ENCODE data around the gene FFAR3. TPM values are rescaled to one million over a fixed set of nuclear protein-coding genes. Genes with fewer than 3 reads are reported as not detected.
A peak's percentile ranks its signal among the peaks of the same experiment; 100 is the strongest.

The FFAR3 gene
- total RNA-seq, 5 donors from 2014 or later (not counting 1 experiment from before 2014, with no cell fraction given) = 0.47 TPM; not detected in 4

DNA sequence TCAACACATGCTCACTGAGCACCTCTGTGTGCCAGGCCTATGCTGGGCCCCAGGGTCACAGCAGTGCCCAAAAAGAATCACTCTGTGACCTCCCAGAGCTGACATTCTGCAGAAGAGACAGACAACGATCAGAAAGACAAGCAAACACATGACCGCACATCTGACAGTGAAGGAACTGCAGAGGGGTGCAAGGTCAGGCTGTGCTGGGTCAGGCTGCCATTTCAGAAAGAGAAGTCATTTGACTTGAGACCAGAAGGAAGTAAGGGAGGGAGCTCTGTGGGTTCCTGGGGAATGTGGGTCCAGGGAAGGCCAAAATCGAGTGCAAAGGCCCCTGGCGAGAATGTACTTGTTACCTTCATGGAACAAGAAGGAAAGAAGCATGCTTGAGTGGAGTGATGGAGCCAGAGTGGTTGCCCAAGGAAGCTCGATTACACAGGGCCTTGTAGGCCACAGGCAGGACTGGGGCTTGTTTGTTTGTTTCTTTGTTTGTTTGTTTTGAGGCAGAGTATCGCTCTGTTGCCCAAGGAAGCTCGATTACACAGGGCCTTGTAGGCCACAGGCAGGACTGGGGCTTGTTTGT, 40.7 kb upstream of the FFAR3 start:
- H3K4me1 ChIP-seq (ENCODE audit: control insufficient read depth in 1 of 2, extremely low read depth in 1 of 2, insufficient read depth in 2 of 2, low read length in 2 of 2) = no peaks in the 10 kb centered on the region
- peaks cover 0 to 24% of the 10 kb centered on the region in 2 experiments for H3K27me3 ChIP-seq (replicated peaks in 1 of 2; ENCODE audit: control insufficient read depth in 2 of 2, extremely low read depth in 1 of 2, insufficient read depth in 2 of 2, low read length in 1 of 2)
- no peak overlapping the region for H3K27ac ChIP-seq (ENCODE audit: low read length)
- H3K27ac Mint-ChIP-seq = no peak overlapping the region
- no peak for ATAC-seq (replicated peaks in 1 of 4)
- peaks cover 0 to 5% of the 10 kb centered on the region in 2 donors for H3K27me3 Mint-ChIP-seq
- H3K36me3 Mint-ChIP-seq = no peaks in the 10 kb centered on the region
- H3K9me3 Mint-ChIP-seq = peaks cover 3 to 4% (median 3%) of the 10 kb centered on the region in 3 donors
- CTCF ChIA-PET = no interaction called here
- H3K36me3 ChIP-seq (ENCODE audit: control insufficient read depth in 2 of 2, extremely low read depth in 1 of 2, insufficient read depth in 1 of 2, low read length in 1 of 2) = no peaks in the 10 kb centered on the region
- peaks cover 0 to 9% (median 3%) of the 10 kb centered on the region in 3 donors for H3K4me1 Mint-ChIP-seq
- no peak for DNase-seq
- POLR2A ChIA-PET = no interaction called here
- no peaks in the 10 kb centered on the region for H3K9me3 ChIP-seq
- H3K4me3 Mint-ChIP-seq = no peak overlapping the region
- H3K4me3 ChIP-seq (ENCODE audit: control insufficient read depth in 1 of 2, extremely low read depth in 1 of 2, low read length in 1 of 2) = no peak overlapping the region
- 75% methylated on average over 7 of the region's 7 CpGs for WGBS (ENCODE audit: insufficient coverage)

DNA sequence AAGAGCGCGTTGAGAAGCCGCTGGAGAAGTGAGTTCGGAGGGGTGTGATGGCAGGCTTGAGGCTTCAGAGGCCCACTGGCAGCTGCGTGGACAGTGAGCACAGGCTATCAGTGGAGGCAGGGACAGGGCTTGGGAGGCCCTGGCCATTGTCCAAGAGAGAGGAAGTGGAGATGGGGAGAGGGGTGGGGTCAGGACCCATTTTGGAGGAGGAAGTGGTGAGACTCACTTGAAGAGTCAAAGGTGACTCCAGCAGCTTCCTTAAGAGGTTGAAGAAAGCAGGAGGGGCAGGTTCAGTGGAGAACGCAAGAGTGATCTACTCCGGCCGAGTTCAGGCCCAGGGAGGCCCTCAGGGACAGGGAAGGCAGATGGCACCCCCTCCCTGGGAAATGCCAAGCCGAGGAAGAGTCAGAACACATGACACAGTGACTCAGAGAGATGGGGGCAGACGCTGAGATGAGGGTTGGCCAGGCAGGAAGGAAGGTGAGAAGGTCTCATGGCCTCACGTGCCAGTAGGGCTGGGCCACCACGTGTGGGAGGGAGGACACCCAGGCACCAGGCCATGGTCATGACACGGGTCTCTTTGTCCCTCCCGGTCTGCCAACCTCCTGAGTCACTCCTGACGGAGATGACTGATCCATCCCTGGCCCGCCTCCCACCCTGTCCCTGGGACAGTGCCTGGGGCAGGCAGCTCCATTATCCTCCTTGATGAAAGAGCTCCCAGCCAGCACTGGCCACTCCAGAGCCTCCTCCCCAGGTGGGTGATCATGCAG, 39.4 kb upstream of the FFAR3 start:
- Mint-ChIP-seq H3K27me3 (peaks cover 0 to 5% of the 10 kb centered on the region in 2 donors), H3K27ac (no peak overlapping the region), H3K9me3 (peaks cover 3 to 4% (median 3%) of the 10 kb centered on the region in 3 donors), H3K4me1 (peaks cover 0 to 9% (median 3%) of the 10 kb centered on the region in 3 donors), H3K4me3 (no peak overlapping the region), H3K36me3 (no peaks in the 10 kb centered on the region)
- DNase-seq (peak in 1 of 35 experiments; percentile 18), ATAC-seq (replicated peaks in 1 of 4) (no peak)
- H3K4me1 ChIP-seq (ENCODE audit: control insufficient read depth in 1 of 2, extremely low read depth in 1 of 2, insufficient read depth in 2 of 2, low read length in 2 of 2) = no peaks in the 10 kb centered on the region
- no peaks in the 10 kb centered on the region for H3K36me3 ChIP-seq (ENCODE audit: control insufficient read depth in 2 of 2, extremely low read depth in 1 of 2, insufficient read depth in 1 of 2, low read length in 1 of 2)
- H3K27me3 ChIP-seq (replicated peaks in 1 of 2; ENCODE audit: control insufficient read depth in 2 of 2, extremely low read depth in 1 of 2, insufficient read depth in 2 of 2, low read length in 1 of 2) = peaks cover 0 to 15% of the 10 kb centered on the region in 2 experiments
- H3K27ac ChIP-seq (ENCODE audit: low read length) = no peak overlapping the region
- H3K9me3 ChIP-seq = no peaks in the 10 kb centered on the region
- no peak overlapping the region for H3K4me3 ChIP-seq (ENCODE audit: control insufficient read depth in 1 of 2, extremely low read depth in 1 of 2, low read length in 1 of 2)
- WGBS (ENCODE audit: insufficient coverage) = 82% methylated on average over 14 of the region's 16 CpGs
- ChIA-PET POLR2A (no interaction called here), CTCF (no interaction called here)

DNA sequence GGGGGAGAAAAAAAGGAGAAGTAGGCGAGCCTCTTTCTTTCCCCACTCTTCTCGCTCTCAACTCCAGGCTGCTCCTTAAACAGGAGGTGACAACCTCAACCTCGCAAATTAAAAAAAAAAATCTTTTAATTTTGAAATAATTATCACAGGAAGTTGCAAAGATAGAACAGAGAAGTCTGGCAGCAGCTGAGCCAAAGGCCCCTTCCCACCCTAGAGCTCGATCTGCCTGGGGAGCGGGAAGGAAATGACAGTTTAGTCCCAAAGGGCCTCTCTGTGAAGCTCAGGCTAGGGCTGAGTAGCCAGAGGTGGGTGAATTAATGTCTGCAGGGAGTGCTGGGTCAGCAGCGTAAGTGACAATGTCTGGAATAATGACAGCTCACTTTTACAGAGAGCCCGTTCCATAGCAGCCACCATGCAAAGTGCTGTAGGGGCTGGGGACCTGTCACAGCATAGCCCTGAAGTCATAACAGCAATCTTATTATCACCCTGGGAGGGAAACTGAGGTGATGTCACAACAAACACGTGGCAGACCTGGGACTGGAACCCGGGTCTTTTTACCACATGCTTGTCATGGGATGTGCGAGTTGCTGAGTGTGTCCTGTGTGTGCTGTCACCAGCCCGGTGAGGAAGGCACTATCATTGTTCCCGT, 38.1 kb upstream of the FFAR3 start:
- DNase-seq = no peak
- ChIA-PET CTCF (no interaction called here), POLR2A (no interaction called here)
- Histone ChIP-seq H3K27me3 (replicated peaks in 1 of 2; ENCODE audit: control insufficient read depth in 2 of 2, extremely low read depth in 1 of 2, insufficient read depth in 2 of 2, low read length in 1 of 2) (peaks cover 0 to 15% of the 10 kb centered on the region in 2 experiments), H3K9me3 (no peaks in the 10 kb centered on the region), H3K4me3 (ENCODE audit: control insufficient read depth in 1 of 2, extremely low read depth in 1 of 2, low read length in 1 of 2) (no peak overlapping the region), H3K27ac (ENCODE audit: low read length) (no peak overlapping the region), H3K36me3 (ENCODE audit: control insufficient read depth in 2 of 2, extremely low read depth in 1 of 2, insufficient read depth in 1 of 2, low read length in 1 of 2) (no peaks in the 10 kb centered on the region), H3K4me1 (ENCODE audit: control insufficient read depth in 1 of 2, extremely low read depth in 1 of 2, insufficient read depth in 2 of 2, low read length in 2 of 2) (no peaks in the 10 kb centered on the region)
- Mint-ChIP-seq H3K4me1 (peaks cover 0 to 9% (median 3%) of the 10 kb centered on the region in 3 donors), H3K27me3 (peaks cover 0 to 5% of the 10 kb centered on the region in 2 donors), H3K27ac (no peak overlapping the region), H3K9me3 (peaks cover 3 to 4% (median 3%) of the 10 kb centered on the region in 3 donors), H3K4me3 (no peak overlapping the region), H3K36me3 (no peaks in the 10 kb centered on the region)
- no peak for ATAC-seq (replicated peaks in 1 of 4)
- WGBS (ENCODE audit: insufficient coverage) = 83% methylated on average over 5 of the region's 12 CpGs

DNA sequence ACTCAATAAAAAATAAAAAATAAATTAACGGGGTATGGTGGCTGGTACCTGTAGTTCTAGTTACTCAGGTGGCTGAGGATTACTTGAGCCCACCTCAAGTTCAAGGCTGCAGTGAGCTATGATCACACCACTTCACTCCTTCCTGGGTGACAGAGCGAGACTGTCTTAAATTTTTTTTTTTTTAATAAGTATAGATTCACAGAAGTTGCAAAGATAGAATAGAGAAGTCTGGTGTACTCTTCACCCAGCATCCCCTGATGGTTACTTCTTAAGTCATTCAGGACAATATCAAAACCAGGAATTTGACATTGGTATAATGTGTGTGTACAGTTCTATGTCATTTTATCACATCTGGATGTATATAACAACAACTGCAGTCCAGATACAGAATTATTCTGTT, 37.0 kb upstream of the FFAR3 start:
- H3K9me3 Mint-ChIP-seq = peaks cover 3 to 4% (median 3%) of the 10 kb centered on the region in 3 donors
- no CpG with 5 or more reads among the region's 2 CpGs for WGBS (ENCODE audit: insufficient coverage)
- H3K27ac Mint-ChIP-seq = no peak overlapping the region
- DNase-seq (no peak), ATAC-seq (replicated peaks in 1 of 4) (no peak)
- Histone ChIP-seq H3K36me3 (ENCODE audit: control insufficient read depth in 2 of 2, extremely low read depth in 1 of 2, insufficient read depth in 1 of 2, low read length in 1 of 2) (no peaks in the 10 kb centered on the region), H3K4me1 (ENCODE audit: control insufficient read depth in 1 of 2, extremely low read depth in 1 of 2, insufficient read depth in 2 of 2, low read length in 2 of 2) (no peaks in the 10 kb centered on the region), H3K27me3 (replicated peaks in 1 of 2; ENCODE audit: control insufficient read depth in 2 of 2, extremely low read depth in 1 of 2, insufficient read depth in 2 of 2, low read length in 1 of 2) (peaks cover 0 to 15% of the 10 kb centered on the region in 2 experiments), H3K27ac (ENCODE audit: low read length) (no peak overlapping the region), H3K4me3 (ENCODE audit: control insufficient read depth in 1 of 2, extremely low read depth in 1 of 2, low read length in 1 of 2) (no peak overlapping the region), H3K9me3 (no peaks in the 10 kb centered on the region)
- no peaks in the 10 kb centered on the region for H3K36me3 Mint-ChIP-seq
- ChIA-PET CTCF (no interaction called here), POLR2A (no interaction called here)
- H3K27me3 Mint-ChIP-seq = peaks cover 0 to 5% of the 10 kb centered on the region in 2 donors
- no peak overlapping the region for H3K4me3 Mint-ChIP-seq
- peaks cover 0 to 9% (median 3%) of the 10 kb centered on the region in 3 donors for H3K4me1 Mint-ChIP-seq

DNA sequence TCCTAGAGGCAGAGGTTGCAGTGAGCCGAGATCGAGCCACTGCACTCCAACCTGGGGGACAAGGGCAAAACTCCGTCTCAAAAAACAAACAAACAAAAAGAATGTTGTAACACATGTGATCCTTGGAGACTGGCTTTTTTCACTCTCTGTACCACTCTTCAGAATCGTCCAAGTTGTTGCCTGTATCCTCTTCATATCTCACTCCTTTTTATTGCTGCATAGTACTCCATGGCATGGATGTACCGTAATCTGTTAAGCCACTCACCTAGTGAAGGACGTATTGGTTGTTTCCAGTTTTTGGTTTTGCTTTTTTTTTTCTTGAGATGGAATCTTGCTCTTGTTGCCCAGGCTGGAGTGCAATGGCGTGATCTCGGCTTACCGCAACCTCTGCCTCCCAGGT, 36.2 kb upstream of the FFAR3 start:
- Mint-ChIP-seq H3K9me3 (peaks cover 3 to 4% (median 3%) of the 10 kb centered on the region in 3 donors), H3K4me3 (no peak overlapping the region), H3K27ac (no peak overlapping the region), H3K4me1 (peaks cover 0 to 9% (median 3%) of the 10 kb centered on the region in 3 donors), H3K27me3 (peaks cover 0 to 5% of the 10 kb centered on the region in 2 donors), H3K36me3 (no peaks in the 10 kb centered on the region)
- no peak overlapping the region for H3K4me3 ChIP-seq (ENCODE audit: control insufficient read depth in 1 of 2, extremely low read depth in 1 of 2, low read length in 1 of 2)
- H3K27me3 ChIP-seq (replicated peaks in 1 of 2; ENCODE audit: control insufficient read depth in 2 of 2, extremely low read depth in 1 of 2, insufficient read depth in 2 of 2, low read length in 1 of 2) = peaks cover 0 to 15% of the 10 kb centered on the region in 2 experiments
- H3K4me1 ChIP-seq (ENCODE audit: control insufficient read depth in 1 of 2, extremely low read depth in 1 of 2, insufficient read depth in 2 of 2, low read length in 2 of 2) = no peaks in the 10 kb centered on the region
- H3K27ac ChIP-seq (ENCODE audit: low read length) = no peak overlapping the region
- H3K36me3 ChIP-seq (ENCODE audit: control insufficient read depth in 2 of 2, extremely low read depth in 1 of 2, insufficient read depth in 1 of 2, low read length in 1 of 2) = no peaks in the 10 kb centered on the region
- WGBS (ENCODE audit: insufficient coverage) = 96% methylated on average over 3 of the region's 9 CpGs
- H3K9me3 ChIP-seq = no peaks in the 10 kb centered on the region
- POLR2A ChIA-PET = no interaction called here
- DNase-seq = no peak
- CTCF ChIA-PET = no interaction called here
- ATAC-seq (replicated peaks in 1 of 4) = no peak

DNA sequence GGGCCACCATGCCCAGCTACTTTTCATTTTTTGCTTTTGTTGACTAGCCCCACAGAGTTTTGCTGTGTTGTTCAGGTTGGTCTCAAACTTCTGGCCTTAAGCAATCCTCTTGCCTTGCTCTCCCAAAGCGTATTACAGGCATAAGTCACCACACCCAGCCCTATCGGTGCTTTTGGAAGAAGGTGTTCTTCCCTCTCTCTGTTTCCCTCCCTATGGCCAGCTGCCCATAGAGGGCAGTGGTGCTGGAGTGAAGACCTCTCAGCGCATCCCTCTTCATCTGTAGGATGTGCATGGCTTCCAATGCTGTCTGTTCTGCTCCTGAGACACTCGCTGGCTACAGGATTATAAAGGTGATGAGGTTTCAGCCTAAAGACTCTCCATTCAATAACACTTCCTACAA, 30.6 kb upstream of the FFAR3 start:
- H3K27me3 ChIP-seq (replicated peaks in 1 of 2; ENCODE audit: control insufficient read depth in 2 of 2, extremely low read depth in 1 of 2, insufficient read depth in 2 of 2, low read length in 1 of 2) = peaks cover 0 to 36% of the 10 kb centered on the region in 2 experiments
- H3K36me3 ChIP-seq (ENCODE audit: control insufficient read depth in 2 of 2, extremely low read depth in 1 of 2, insufficient read depth in 1 of 2, low read length in 1 of 2) = no peaks in the 10 kb centered on the region
- no peak for DNase-seq
- POLR2A ChIA-PET = no interaction called here
- CTCF ChIA-PET = no interaction called here
- H3K4me3 ChIP-seq (ENCODE audit: control insufficient read depth in 1 of 2, extremely low read depth in 1 of 2, low read length in 1 of 2) = no peak overlapping the region
- 100% methylated on average over 1 of the region's 4 CpGs for WGBS (ENCODE audit: insufficient coverage)
- no peaks in the 10 kb centered on the region for H3K9me3 Mint-ChIP-seq
- H3K27ac ChIP-seq (ENCODE audit: low read length) = no peak overlapping the region
- no peak overlapping the region for H3K27ac Mint-ChIP-seq
- no peak overlapping the region for H3K4me3 Mint-ChIP-seq
- H3K4me1 Mint-ChIP-seq = peaks cover 3 to 7% (median 5%) of the 10 kb centered on the region in 3 donors
- H3K9me3 ChIP-seq = no peaks in the 10 kb centered on the region
- H3K27me3 Mint-ChIP-seq = peaks cover 8 to 11% of the 10 kb centered on the region in 2 donors
- H3K4me1 ChIP-seq (ENCODE audit: control insufficient read depth in 1 of 2, extremely low read depth in 1 of 2, insufficient read depth in 2 of 2, low read length in 2 of 2) = peaks cover 0 to 3% of the 10 kb centered on the region in 2 experiments
- ATAC-seq (replicated peaks in 1 of 4) = no peak
- H3K36me3 Mint-ChIP-seq = no peaks in the 10 kb centered on the region
